GM19328 (cell line): ENCODE measurements around the gene MPV17L2.

ENCODE experiments used
- ATAC-seq: cut with Tn5 transposase; IDR thresholded peaks from one replicate; pipeline ENCODE4 v1.9.1; 2021; ENCODE audit warnings: mild to moderate bottlenecking, moderate library complexity; ENCODE audit not compliant: unreplicated experiment

The MPV17L2 gene

DNA sequence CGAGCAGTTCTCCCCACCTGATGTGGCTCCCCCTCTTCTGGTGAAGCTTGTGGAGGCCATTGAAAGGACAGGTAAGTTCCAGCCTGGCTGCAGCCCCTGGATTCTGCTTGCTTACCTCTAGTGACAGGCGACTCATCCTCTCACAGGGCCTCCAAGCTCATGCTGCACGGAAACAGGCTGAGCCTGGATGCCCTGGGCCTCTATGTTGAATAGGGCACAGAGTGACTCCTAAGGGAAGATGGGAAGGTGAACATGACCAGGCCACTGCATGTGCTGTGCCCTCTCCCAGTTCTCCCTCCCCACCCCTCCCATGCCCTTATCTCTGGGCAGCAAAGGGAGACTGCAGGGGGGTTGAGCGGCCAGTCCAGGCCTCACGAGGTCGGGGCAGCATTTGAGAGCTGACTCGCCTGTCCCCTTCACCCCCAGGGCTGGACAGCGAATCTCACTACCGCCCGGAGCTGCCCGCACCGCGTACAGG is 32.5 kb upstream of the MPV17L2 start:
- no peak for ATAC-seq

DNA sequence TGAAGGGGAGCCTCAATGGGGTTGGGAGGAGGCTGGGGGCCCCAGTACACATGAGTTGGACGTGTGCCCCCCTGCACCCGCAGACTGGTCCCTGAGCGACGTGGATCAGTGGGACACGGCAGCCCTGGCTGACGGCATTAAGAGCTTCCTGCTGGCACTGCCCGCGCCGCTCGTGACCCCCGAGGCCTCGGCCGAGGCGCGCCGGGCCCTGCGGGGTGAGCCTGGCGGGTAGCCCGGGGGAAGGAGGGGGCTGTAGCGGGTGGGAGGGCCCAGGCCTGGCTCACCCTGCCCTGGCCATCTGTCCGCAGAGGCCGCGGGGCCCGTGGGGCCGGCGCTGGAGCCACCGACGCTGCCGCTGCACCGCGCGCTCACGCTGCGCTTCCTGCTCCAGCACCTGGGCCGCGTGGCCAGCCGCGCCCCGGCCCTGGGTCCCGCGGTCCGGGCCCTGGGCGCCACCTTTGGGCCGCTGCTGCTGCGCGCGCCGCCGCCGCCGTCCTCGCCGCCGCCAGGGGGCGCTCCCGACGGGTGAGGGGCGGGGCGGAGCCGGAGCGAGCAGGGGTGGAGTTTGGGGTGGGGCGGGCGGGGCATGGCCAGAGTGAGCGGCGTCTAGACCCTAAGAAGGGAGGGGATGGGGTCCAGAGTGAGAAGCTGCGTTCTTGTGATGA is 31.9 kb upstream of the MPV17L2 start:
- peak; percentile 68 for ATAC-seq

DNA sequence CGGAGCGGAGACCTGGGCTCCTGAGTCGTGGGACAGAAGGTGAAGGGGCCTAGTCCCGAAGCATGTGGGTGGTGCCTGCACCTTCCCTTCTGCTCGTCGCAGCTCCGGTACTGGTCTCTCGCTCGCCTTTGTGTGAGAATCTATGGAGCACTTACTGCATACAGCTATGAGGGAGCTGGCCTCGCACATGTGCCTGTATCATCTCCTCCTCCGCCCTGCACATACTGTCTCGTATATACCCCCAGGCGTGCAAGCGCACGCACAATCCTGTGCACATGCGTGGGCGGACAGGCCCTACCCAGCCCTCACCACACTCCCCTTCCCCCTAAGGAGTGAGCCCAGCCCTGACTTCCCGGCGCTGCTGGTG is 31.4 kb upstream of the MPV17L2 start:
- no peak for ATAC-seq

DNA sequence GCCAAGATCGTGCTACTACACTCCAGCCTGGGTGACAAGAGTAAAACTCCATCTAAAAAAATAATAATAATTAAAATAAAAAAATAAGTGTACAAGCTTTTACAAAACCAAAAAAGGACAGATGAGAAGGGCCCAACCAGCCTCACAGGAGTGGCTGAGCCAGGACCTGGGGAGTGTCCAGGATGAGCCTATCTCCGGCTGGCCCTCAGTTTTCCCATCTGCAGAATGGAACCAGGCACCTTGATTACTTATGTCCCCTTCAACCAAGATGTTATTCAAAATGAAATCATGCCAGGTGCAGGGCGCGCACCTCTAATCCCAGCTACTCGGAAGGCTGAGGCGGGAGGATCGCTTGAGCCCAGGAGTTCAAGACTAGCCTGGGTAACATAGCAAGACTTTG is 28.9 kb upstream of the MPV17L2 start:
- ATAC-seq = no peak

DNA sequence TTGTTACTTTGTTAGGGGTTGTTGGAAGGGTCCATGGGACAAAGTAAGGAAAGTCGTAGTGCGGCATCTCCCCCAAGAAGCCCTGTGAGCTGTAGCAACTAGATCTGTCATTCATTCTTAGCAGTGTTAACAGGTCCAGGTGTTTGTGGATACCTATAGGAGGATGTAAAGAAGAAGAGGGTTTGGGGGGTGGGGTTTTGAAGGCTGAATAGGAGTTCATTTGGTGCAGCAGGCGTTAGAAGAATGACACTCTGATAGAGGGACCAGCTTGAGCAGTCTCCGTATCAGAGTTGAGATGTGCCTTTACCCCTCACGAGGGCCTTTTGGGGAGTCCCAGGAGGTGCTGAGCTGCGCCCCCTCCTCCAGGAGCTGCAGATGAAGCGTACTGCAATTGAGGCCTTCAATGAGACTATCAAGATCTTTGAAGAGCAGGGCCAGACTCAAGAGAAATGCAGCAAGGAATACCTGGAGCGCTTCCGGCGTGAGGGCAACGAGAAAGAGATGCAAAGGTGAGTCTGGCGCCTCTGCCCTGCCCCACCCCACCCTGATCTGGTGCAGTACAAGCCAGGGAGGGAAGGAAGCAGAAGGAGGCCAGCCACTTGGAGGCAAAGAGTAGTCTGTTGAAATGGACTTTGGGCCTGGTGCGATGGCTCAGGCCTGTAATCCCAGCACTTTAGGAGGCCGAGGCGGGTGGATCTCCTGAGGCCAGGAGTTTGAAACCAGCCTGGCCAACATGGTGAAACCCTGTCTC is 27.0 kb upstream of the MPV17L2 start:
- no peak for ATAC-seq

DNA sequence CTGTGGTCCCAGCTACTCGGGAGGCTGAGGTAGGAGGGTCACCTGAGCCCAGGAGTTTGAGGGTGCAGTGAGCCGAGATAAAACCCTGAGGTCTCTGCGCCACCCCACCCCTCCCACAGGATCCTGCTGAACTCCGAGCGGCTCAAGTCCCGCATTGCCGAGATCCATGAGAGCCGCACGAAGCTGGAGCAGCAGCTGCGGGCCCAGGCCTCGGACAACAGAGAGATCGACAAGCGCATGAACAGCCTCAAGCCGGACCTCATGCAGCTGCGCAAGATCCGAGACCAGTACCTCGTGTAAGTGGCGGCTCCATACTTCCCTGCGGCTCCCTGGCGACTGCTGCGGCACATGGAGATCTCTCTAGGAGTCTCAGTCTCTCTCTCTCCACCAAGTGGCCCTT is 26.0 kb upstream of the MPV17L2 start:
- ATAC-seq = no peak

DNA sequence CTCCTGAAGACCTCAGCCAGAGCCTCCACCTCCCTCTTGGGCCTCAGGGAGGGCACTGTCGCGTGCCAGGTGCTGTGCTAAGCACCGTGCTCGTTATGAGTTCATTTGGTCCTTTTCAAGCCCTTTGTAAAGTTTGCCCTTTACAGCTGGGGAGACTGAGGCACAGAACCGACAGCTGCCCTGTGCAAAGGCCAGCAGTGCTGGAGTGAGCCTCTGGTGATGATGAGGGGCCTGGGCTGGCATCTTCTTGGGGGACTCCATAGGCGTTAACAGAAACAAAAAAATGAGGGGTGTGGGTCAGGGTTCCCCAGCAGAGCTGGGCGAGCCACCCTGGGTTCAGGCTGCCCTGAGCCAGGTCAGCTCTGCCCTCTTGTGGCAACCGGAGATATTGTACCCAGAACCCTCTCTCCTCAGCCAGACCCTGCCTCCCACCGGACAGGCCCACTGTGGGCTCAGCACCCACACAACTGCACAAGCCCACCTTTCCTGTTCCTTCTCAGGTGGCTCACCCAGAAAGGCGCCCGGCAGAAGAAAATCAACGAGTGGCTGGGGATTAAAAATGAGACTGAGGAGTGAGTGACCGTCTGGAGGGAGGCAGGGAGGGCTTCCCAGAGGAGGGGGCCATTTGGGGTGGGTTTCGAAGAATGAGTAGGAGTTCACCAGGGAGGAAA is 24.9 kb upstream of the MPV17L2 start:
- no peak for ATAC-seq

DNA sequence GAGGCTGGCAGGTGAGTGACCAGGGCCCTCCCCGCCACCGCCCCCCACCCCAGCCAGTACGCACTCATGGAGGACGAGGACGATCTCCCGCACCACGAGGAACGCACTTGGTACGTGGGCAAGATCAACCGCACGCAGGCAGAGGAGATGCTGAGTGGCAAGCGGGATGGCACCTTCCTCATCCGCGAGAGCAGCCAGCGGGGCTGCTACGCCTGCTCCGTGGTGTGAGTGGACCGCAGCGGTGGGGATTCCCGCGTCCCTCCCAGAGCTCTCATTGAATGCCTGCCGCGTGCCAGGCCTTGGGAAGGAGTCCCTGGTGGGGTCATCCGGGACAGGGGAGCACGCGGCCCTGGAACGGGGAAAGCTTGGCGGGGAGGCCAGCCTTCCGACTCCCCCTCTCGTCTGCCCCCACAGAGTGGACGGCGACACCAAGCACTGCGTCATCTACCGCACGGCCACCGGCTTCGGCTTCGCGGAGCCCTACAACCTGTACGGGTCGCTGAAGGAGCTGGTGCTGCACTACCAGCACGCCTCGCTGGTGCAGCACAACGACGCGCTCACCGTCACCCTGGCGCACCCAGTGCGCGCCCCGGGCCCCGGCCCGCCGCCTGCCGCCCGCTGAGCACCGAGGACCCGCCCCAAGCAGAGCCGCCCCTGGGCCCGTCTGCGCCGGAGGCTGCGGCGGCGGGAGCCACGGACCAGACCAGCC is 24.2 kb upstream of the MPV17L2 start:
- ATAC-seq = no peak

DNA sequence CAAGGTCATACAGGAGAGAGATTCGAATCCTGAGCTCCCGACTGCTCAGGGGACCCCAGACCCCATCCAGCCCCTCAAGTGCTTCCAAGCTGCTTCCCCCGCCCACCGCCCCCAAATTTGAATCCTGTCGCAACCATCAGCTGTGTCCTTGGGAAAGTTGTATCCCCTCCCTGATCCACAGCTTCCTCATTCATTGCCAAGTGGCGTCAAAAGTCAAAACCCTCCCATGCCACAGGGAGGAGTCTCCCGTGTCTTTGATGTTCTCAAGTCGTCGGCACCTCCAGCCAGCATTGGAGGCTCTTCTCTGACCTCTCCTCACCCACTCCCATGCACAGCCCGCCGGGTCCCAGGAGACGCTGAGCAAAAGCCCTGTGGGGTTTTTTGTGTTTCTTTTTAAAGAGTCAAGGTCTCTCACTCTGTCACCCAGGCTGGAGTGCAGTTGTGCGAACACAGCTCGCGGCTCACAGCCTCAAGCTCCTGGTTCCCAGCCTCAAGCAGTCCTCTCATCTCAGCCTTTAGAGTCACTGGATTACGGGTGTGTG is 22.2 kb upstream of the MPV17L2 start:
- ATAC-seq = no peak

DNA sequence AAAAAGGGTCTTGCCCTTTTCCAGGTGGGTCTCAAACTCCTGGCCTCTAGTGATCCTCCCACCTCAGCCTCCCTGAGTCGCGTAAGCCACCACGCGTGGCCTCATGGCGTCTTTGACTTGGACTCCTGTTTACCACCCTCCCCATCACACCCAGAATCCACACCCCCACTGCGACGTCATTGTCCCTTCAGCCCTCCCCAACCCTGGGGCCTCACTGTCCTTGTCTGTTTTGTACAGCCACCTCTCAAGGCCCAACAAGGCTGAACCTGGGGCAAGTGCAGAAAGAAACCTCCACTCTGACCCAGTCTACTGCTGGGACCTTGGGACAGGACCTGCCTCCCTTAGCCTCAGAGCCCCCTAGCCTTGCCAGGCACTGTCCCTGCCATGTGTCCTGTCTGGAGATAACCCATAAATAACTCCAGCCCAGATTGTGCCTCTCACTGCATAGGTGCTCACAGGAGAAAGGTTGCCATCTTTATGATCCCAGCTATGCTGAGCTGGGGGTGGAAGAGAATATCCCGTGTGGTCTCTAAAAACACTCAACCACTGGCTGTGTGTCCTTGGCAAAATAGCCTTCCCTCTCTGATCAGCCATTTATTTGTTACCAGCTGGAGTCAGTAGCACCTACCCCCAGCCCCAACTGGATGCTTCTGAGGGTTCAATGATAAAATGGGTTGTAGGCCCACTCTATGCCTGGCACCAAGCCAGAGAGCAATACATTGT is 21.3 kb upstream of the MPV17L2 start:
- ATAC-seq = no peak

DNA sequence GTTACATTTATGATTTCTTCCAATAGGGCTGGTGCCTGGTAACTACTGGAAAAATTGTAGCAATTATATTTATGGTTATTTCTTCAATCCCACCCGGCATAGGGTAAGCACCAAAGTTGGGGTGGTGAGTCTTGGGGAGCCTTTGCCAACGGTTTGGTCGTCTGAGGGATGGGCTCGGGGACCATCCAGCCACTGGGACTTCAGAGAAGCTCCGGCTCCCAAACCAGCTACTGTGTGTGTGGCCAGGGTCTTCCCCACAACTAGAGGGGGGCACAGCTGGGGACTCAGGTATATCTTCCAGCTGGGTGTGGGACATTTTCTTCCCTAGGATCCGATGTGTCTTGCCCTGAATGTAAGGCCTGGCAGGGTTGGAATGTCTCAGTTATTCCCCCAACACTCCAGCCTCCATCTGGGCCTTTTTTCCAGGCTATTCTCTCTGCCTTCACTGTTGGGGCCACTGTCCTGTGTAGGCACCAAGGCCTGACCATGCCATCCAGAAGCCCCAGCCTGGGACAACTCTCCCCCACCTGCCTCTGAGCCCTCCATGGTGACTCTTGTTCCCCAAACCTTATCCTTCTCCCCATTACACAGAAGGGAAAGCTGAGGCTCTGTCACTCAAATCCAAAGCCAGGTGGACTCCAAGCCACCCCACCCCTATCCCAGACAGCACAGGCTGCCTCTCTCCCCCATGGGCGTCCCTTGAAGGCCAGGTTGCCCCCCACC is 20.5 kb upstream of the MPV17L2 start:
- ATAC-seq = no peak

DNA sequence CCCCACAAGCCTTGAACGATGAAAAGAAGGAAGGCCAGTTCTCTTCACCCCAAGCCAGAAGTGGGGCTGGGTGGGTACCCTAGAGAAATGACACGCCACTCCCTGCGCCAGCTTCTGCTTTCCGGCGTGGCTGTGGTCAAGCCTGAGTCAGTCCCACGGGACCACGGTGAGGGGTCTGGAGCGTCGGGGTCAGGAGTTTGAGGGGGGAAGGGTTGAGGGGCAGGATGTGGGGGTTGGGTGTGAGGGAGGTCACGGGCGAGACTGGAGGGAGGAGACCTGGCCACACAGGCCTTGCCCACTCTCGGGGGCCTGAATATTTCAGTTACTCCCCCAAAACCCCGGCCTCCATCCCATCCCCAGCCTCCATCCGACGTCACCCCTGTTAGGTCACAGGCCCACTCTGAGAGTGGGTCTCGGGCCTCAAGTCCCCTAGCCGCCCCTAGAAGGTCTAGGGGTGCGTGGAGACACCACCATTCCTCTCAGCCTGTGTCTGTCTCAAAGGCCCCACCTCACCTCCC is 19.9 kb upstream of the MPV17L2 start:
- ATAC-seq = no peak

DNA sequence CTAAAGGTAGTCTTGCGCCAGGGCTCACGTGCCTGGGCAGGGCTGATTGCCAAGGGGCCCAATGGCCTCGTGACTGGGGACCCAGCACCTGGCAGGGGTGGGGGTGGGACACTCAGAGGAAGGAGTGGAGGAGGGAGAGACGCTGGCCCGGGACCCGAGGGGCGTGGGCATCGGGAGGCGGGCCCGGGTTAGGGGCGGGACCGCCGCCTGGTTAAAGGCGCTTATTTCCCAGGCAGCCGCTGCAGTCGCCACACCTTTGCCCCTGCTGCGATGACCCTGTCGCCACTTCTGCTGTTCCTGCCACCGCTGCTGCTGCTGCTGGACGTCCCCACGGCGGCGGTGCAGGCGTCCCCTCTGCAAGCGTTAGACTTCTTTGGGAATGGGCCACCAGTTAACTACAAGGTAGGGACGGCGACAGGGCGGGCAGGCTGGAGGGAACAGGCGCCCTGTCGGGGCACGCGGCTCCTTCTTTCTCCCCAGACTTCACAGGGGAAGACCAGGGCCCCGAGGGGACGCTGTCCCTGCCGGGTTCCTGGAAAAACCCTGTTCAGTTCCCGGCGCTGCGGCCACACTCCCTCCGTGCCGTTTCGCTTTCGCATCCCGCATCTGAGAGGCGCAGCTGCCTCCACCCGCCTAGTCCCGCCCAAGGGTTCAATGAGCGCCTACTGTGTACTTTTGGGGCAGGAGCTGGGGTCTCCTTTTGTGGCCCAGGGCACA is 19.3 kb upstream of the MPV17L2 start, which contains the start of gene IFI30:
IFI30 (plus strand) TSS at position 242 of the 717 bp plus-strand sequence; CDS start at position 271, 29 bp downstream.
- no peak for ATAC-seq

DNA sequence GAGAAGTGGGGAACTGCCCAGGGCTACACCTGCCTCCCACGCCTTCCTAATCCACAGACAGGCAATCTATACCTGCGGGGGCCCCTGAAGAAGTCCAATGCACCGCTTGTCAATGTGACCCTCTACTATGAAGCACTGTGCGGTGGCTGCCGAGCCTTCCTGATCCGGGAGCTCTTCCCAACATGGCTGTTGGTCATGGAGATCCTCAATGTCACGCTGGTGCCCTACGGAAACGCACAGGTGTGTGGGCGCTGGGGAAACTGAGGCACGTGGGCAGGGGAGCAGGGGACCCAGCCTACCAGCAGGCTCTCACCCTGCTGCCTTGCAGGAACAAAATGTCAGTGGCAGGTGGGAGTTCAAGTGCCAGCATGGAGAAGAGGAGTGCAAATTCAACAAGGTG is 18.0 kb upstream of the MPV17L2 start:
- no peak for ATAC-seq

DNA sequence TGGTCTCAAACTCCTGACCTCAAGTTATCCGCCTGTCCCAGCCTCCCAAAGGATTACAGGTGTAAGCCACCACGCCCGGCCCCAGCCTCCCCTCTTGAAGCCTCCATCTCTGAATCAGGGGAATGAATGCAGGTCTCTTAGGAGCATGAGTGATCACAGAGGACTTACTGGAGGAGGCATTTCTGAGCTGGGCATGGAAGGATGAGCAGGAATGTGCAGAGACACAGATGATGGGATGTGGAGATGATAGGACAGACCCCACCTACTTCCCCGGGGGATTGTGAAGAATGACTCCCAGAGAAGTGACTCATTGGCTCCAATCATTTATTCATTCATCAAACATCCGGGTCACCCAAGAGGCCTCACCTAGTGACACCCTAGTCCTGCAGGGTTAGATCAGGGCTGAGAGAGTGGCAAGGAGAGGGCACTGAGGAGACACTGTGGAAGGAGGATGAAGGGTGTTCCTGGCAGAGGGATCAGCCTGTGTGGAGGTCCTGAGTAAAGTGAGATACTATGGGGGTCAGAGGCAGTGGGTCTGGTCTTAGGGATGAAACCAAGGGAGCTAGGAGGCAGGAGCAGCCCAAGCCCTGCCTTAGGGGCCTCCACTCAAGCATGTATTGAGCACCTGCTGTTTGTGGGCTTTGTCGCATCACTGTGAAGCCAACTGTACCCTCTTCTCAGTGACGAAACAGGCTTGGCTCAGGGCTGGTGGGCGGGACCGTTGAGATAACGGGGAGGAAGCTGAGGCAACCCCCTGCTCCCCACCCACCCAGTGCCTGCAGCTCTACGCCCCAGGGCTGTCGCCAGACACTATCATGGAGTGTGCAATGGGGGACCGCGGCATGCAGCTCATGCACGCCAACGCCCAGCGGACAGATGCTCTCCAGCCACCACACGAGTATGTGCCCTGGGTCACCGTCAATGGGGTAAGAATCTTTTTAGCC is 16.4 kb upstream of the MPV17L2 start:
- no peak for ATAC-seq

DNA sequence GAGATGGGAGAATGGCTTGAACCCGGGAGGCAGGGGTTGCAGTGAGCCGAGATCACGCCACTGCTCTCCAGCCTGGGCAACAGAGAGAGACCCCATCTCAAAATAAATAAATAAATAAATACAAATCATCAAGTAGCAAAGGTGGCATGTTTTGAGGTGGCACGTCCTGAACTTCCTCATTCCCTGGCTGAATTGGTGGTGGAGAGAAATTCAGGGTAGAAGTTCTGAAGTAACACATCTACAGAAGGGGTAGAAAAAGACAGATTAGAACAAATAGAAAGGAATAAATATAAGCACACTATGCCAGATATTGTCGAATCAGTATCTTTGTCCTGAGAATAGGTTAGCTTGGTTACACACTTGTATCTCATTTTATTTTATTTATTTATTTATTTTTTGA is 13.1 kb upstream of the MPV17L2 start:
- no peak for ATAC-seq

DNA sequence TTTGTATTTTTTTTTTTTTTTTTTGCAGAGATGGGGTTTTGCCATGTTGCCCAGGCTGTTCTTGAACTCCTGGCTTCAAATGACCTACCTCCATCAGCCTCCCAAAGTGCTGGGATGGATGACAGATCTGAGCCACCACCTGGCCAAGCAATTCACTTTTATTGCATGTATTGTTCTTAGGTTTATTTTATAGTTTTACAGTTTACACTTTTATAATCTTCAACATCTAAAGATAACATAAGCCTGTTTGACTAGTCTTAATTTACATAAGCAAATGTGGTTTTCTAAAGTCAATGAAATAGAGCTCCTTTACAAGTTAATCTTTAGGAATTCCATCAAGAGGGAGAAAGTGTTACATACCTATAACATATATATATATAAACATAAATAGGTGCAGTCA is 9.5 kb upstream of the MPV17L2 start:
- ATAC-seq = no peak

DNA sequence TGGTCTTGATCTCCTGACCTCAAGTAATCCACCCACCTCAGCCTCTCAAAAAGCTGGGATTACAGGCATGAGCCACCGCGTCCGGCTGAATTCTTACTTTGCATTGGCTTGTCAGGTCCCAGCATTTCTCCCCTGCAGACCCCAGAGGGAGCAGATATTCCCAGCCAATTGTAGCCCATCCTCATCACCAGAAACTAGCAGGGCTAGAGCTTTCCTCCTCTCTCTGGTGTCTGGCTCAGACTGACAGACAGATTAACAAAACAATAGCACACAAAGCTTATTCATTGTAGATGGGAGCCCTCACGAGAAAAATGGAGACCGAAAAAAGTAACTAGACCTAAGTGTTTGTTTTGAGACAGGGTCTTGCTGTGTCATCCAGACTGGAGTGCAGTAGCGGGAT is 7.5 kb upstream of the MPV17L2 start:
- ATAC-seq = no peak
